Regular cardiac myocyte (primary cell): ENCODE results near the gene RELT. TPM values are rescaled to one million over a fixed set of nuclear protein-coding genes. Genes with fewer than 3 reads are reported as not detected.

Experiments
- total RNA-seq: library from RNA; depleted of rRNA; stranded (reverse); fragments of >200 nt; gene quantifications from 2 replicates; pipeline ENCODE4 v1.2.3, GENCODE V29; 2014

The RELT gene
- 9.0 and 12.8 TPM in 2 replicates for total RNA-seq

DNA sequence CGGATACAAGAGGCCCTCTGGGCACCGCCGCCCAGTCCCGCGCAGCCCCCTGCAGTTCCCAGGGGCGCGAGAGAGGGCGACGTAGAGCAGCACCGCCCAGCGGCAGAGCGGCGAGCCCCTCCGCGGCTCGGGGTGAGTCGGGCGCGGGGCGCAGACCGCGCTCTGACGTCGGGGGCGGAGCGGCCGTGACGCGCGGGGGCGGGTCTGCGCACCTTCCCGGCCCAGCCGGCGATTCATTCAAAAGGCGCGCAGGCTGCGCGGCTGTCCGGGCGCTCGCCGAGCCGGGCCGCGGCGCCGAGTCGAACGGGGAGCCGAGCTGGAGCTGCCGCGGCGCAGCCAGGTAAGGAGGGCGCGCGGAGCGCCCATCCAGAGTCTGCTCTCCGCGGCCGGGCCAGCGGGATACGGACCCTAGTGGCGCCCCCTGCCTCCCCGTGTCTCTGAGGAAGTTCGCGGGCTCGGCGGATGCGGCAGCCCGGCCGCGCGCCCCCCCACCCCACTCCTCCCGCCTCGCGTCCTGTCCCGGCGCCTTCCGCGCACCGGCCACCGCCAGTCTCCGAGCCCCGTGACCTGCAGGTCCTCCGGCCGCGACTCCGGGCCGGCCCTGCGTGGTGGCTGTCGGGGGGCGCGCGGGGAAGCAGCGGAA, at the start of gene RELT:
RELT (plus strand) TSS at position 240 of the 643 bp plus-strand sequence. CDS start 12,738 bp downstream, outside the sequence.

Other genes starting within 250 kb of the RELT start
- gene FCHSD2, start 234.1 kb upstream of the RELT start, total RNA-seq: 10.4 and 12.1 TPM in 2 replicates
- 0.28 and 0.38 TPM in 2 replicates for gene P2RY2, start 158.1 kb upstream of the RELT start, total RNA-seq
- gene P2RY6, start 104.1 kb upstream of the RELT start, total RNA-seq: 0.56 and 0.58 TPM in 2 replicates
- 25.4 and 42.0 TPM in 2 replicates for gene ARHGEF17, start 68.1 kb upstream of the RELT start, total RNA-seq
- 18.8 and 23.7 TPM in 2 replicates for gene FAM168A, start 221.7 kb downstream of the RELT start, total RNA-seq